Measurements from ENCODE around the gene ALDH1A1. TPM values are rescaled to one million over a fixed set of nuclear protein-coding genes. Genes with fewer than 3 reads are reported as not detected.

Gene ALDH1A1
- total RNA-seq, 1 experiment from 2014 or later: 8.8 TPM

- no peaks in the 10 kb centered on the region for H3K36me3 ChIP-seq (ENCODE audit: insufficient read depth, low read length, poor library complexity, severe bottlenecking)
- H3K27me3 ChIP-seq (replicated peaks; ENCODE audit: insufficient read depth, low read depth, low read length, poor library complexity): no peaks in the 10 kb centered on the region
- no peak overlapping the region for H3K27ac ChIP-seq (ENCODE audit: low read depth, low read length, poor library complexity, severe bottlenecking)
- H3K4me1 ChIP-seq (ENCODE audit: insufficient read depth, low read length, poor library complexity, severe bottlenecking): no peaks in the 10 kb centered on the region
- no peak for TF ChIP-seq CTCF (conservative IDR thresholded peaks at IDR 0.05; ENCODE audit: low read depth, low read length)
- TF ChIP-seq EZH2 (IDR thresholded peaks at IDR 0.05; ENCODE audit: borderline replicate concordance, low read depth, low read length, poor library complexity, severe bottlenecking): no peak
- no peak for DNase-seq (ENCODE audit: low spot score)
- CTCF ChIA-PET: no interaction called here
- intact Hi-C loops (cut with micrococcal nuclease; ENCODE audit: unreplicated experiment): no loop called here
- POLR2A ChIA-PET (ENCODE audit: low non-redundant PET): no interaction called here
- no TSS peak for BruUV-seq (replicated peaks)
- no peak overlapping the region for H3K4me3 ChIP-seq (ENCODE audit: low read depth, low read length, poor library complexity, severe bottlenecking)
- no peaks in the 10 kb centered on the region for H3K9me3 ChIP-seq (ENCODE audit: low read depth, low read length, poor library complexity, severe bottlenecking)
These were observed 15.3 kb downstream of the ALDH1A1 start for GRCh38 chr9:72937545-72937944.

GRCh38 chr9:72936679-72937078 lies 16.2 kb downstream of the ALDH1A1 start:
- DNase-seq (ENCODE audit: low spot score): no peak
- H3K9me3 ChIP-seq (ENCODE audit: low read depth, low read length, poor library complexity, severe bottlenecking): no peaks in the 10 kb centered on the region
- H3K27me3 ChIP-seq (replicated peaks; ENCODE audit: insufficient read depth, low read depth, low read length, poor library complexity): no peaks in the 10 kb centered on the region
- TF ChIP-seq EZH2 (IDR thresholded peaks at IDR 0.05; ENCODE audit: borderline replicate concordance, low read depth, low read length, poor library complexity, severe bottlenecking) (no peak), CTCF (conservative IDR thresholded peaks at IDR 0.05; ENCODE audit: low read depth, low read length) (no peak)
- no peak overlapping the region for H3K4me3 ChIP-seq (ENCODE audit: low read depth, low read length, poor library complexity, severe bottlenecking)
- BruUV-seq (replicated peaks): no TSS peak
- no peaks in the 10 kb centered on the region for H3K4me1 ChIP-seq (ENCODE audit: insufficient read depth, low read length, poor library complexity, severe bottlenecking)
- ChIA-PET POLR2A (ENCODE audit: low non-redundant PET) (no interaction called here), CTCF (no interaction called here)
- intact Hi-C loops (cut with micrococcal nuclease; ENCODE audit: unreplicated experiment): no loop called here
- H3K36me3 ChIP-seq (ENCODE audit: insufficient read depth, low read length, poor library complexity, severe bottlenecking): no peaks in the 10 kb centered on the region
- H3K27ac ChIP-seq (ENCODE audit: low read depth, low read length, poor library complexity, severe bottlenecking): no peak overlapping the region

- H3K36me3 ChIP-seq (ENCODE audit: insufficient read depth, low read length, poor library complexity, severe bottlenecking): no peaks in the 10 kb centered on the region
- H3K9me3 ChIP-seq (ENCODE audit: low read depth, low read length, poor library complexity, severe bottlenecking): no peaks in the 10 kb centered on the region
- intact Hi-C loops (cut with micrococcal nuclease; ENCODE audit: unreplicated experiment): no loop called here
- TF ChIP-seq CTCF (conservative IDR thresholded peaks at IDR 0.05; ENCODE audit: low read depth, low read length) (no peak), EZH2 (IDR thresholded peaks at IDR 0.05; ENCODE audit: borderline replicate concordance, low read depth, low read length, poor library complexity, severe bottlenecking) (no peak)
- no peak overlapping the region for H3K4me3 ChIP-seq (ENCODE audit: low read depth, low read length, poor library complexity, severe bottlenecking)
- no peak for DNase-seq (ENCODE audit: low spot score)
- CTCF ChIA-PET: no interaction called here
- no peaks in the 10 kb centered on the region for H3K4me1 ChIP-seq (ENCODE audit: insufficient read depth, low read length, poor library complexity, severe bottlenecking)
- no TSS peak for BruUV-seq (replicated peaks)
- H3K27me3 ChIP-seq (replicated peaks; ENCODE audit: insufficient read depth, low read depth, low read length, poor library complexity): no peaks in the 10 kb centered on the region
- POLR2A ChIA-PET (ENCODE audit: low non-redundant PET): no interaction called here
- H3K27ac ChIP-seq (ENCODE audit: low read depth, low read length, poor library complexity, severe bottlenecking): no peak overlapping the region
These were observed 16.6 kb downstream of the ALDH1A1 start for GRCh38 chr9:72936266-72936665.
